Measurements from ENCODE around the gene EEF1G.
"Not testable (repeated sequence)": the region's sequence is repeated elsewhere in the genome, so short reads cannot be mapped to it uniquely, and the experiment has no call there.

Gene EEF1G

GRCh38 chr11:62575156-62575555, 1.5 kb upstream of the EEF1G start:
- DNase-seq, result no peak

- DNase-seq, result no peak
Measured at GRCh38 chr11:62574363-62575071, 826 bp upstream of the EEF1G start.

GRCh38 chr11:62573006-62573591, 592 bp downstream of the EEF1G start:
- no peak for DNase-seq

- DNase-seq, result no peak
Measured at GRCh38 chr11:62572431-62572830, 1.3 kb downstream of the EEF1G start.

- DNase-seq, result not testable (repeated sequence)
Measured at GRCh38 chr11:62571493-62571892, 2.2 kb downstream of the EEF1G start.

GRCh38 chr11:62570903-62571302, 2.8 kb downstream of the EEF1G start:
- not testable (repeated sequence) for DNase-seq

GRCh38 chr11:62569611-62570010, 4.1 kb downstream of the EEF1G start:
- no peak for DNase-seq

- DNase-seq, result no peak
Measured at GRCh38 chr11:62567018-62567633, 6.6 kb downstream of the EEF1G start.

GRCh38 chr11:62566247-62566646, 7.4 kb downstream of the EEF1G start:
- no peak for DNase-seq

GRCh38 chr11:62565100-62565802, 8.4 kb downstream of the EEF1G start:
- no peak for DNase-seq

GRCh38 chr11:62561677-62562230, 11.9 kb downstream of the EEF1G start:
- DNase-seq, result not testable (repeated sequence)

- peak; percentile 60 for DNase-seq
Measured at GRCh38 chr11:62560566-62561103, 13.1 kb downstream of the EEF1G start.

- not testable (repeated sequence) for DNase-seq
Measured at GRCh38 chr11:62559626-62560025, 14.1 kb downstream of the EEF1G start.

GRCh38 chr11:62559204-62559603, 14.5 kb downstream of the EEF1G start:
- DNase-seq, result no peak

- no peak for DNase-seq
Measured at GRCh38 chr11:62558669-62559068, 15.0 kb downstream of the EEF1G start.

- DNase-seq, result peak; percentile 17
Measured at GRCh38 chr11:62556875-62557631, 16.6 kb downstream of the EEF1G start.

- DNase-seq, result peak; percentile 54
Measured at GRCh38 chr11:62556108-62556874, 17.4 kb downstream of the EEF1G start.

- peak; percentile 46 for DNase-seq
Measured at GRCh38 chr11:62555464-62556107, 18.1 kb downstream of the EEF1G start.

- no peak for DNase-seq
Measured at GRCh38 chr11:62554387-62555167, 19.1 kb downstream of the EEF1G start.

GRCh38 chr11:62553839-62554361, 19.8 kb downstream of the EEF1G start:
- peak; percentile 9 for DNase-seq
